ENCODE measurements around the gene SBF2. TPM values are rescaled to one million over a fixed set of nuclear protein-coding genes. Genes with fewer than 3 reads are reported as not detected.

The SBF2 gene
- total and polyA plus RNA-seq, 11 donors = 10.4 to 33.9 (median 20.9) TPM

- Histone ChIP-seq H3K27ac (no peak overlapping the region), H3K4me3 (no peak overlapping the region), H3K36me3 (peaks cover 0 to 3% (median 0%) of the 10 kb centered on the region in 9 donors), H3K4me1 (peaks cover 0 to 17% (median 5%) of the 10 kb centered on the region in 12 donors), H3K27me3 (no peaks in the 10 kb centered on the region), H3K9me3 (no peaks in the 10 kb centered on the region)
- TF ChIP-seq CTCF (IDR thresholded peaks at IDR 0.05) (peak; percentile 54 to 79 (median 64)), POLR2A (IDR thresholded peaks at IDR 0.05) (no peak)
- DNase-seq = peak in 4 of 5 donors; percentile 31 to 48 (median 38)
- intact Hi-C loops (cut with DNase I) = loop anchor here (1.0 to 10.0 kb wide), 7 partner anchors 105 to 460 kb away; partner anchors contain the start of gene ADM (in 3 of the 10)
- 81 to 86% (median 84%) methylated on average over 4 of the region's 4 CpGs for WGBS, 4 donors
- peak in 3 of 4 donors; percentile 82 to 85 (median 84) for ATAC-seq
Observed at GRCh38 chr11:9861860-9862725, 431.9 kb downstream of the SBF2 start.

GRCh38 chr11:9859554-9860305 lies 434.3 kb downstream of the SBF2 start:
- WGBS, 4 donors = 88 to 91% (median 91%) methylated on average over 5 of the region's 5 CpGs
- DNase-seq (no peak), ATAC-seq (no peak)
- H3K4me1 ChIP-seq = peaks cover 0 to 17% (median 5%) of the 10 kb centered on the region in 12 donors
- TF ChIP-seq POLR2A (IDR thresholded peaks at IDR 0.05) = no peak
- no peak for TF ChIP-seq CTCF (IDR thresholded peaks at IDR 0.05)
- H3K9me3 ChIP-seq = no peaks in the 10 kb centered on the region
- H3K27me3 ChIP-seq = no peaks in the 10 kb centered on the region
- intact Hi-C loops (cut with DNase I) = loop anchor here (5.0 to 10.0 kb wide), 6 partner anchors 102 to 463 kb away; partner anchors contain the start of gene ADM (in 5 of the 10)
- H3K27ac ChIP-seq = no peak overlapping the region
- H3K4me3 ChIP-seq = no peak overlapping the region
- peaks cover 0 to 24% (median 17%) of the 10 kb centered on the region in 9 donors for H3K36me3 ChIP-seq

- TF ChIP-seq POLR2A (IDR thresholded peaks at IDR 0.05) = no peak
- TF ChIP-seq CTCF (IDR thresholded peaks at IDR 0.05) = no peak
- ATAC-seq = no peak
- no peak overlapping the region for H3K4me3 ChIP-seq
- no peak for DNase-seq
- no peaks in the 10 kb centered on the region for H3K9me3 ChIP-seq
- peaks cover 0 to 24% (median 6%) of the 10 kb centered on the region in 12 donors for H3K4me1 ChIP-seq
- WGBS, 4 donors = 35 to 52% (median 49%) methylated on average over 2 of the region's 2 CpGs
- H3K36me3 ChIP-seq = peaks cover 0 to 33% (median 20%) of the 10 kb centered on the region in 9 donors
- no peak overlapping the region for H3K27ac ChIP-seq
- intact Hi-C loops (cut with DNase I) = loop anchor here in 3 of 10 donors (5.0 to 10.0 kb wide), 2 partner anchors 116 to 448 kb away; partner anchors contain the start of gene ADM (in 2 of the 3)
- no peaks in the 10 kb centered on the region for H3K27me3 ChIP-seq
Observed at GRCh38 chr11:9858822-9859221, 435.2 kb downstream of the SBF2 start.
